Mammary epithelial cell (primary cell): ENCODE results near the gene CLEC7A.

Experiments
- EZH2 ChIP-seq: IDR thresholded peaks from 2 replicates; pipeline ENCODE4 v1.6.1; 2012; ENCODE audit warnings: low read length, inconsistent platforms, borderline replicate concordance
- TF ChIP-seq, protein P1 (sequence below), 2 donors: IDR thresholded peaks in 1 of 2; conservative IDR thresholded peaks in 1 of 2; 2 replicates each; pipeline ENCODE4 v1.5.1; 2011 to 2012; ENCODE audit warnings: inconsistent platforms in 2 of 2, low read length in 2 of 2, mild to moderate bottlenecking in 2 of 2, control low read depth in 1 of 2, low read depth in 1 of 2; ENCODE audit not compliant: insufficient read depth in 1 of 2; ENCODE audit errors: extremely low read depth in 1 of 2

GRCh38 chr12:10101648-10102220 is 28.3 kb downstream of the CLEC7A start:
- TF ChIP-seq, protein P1, sequence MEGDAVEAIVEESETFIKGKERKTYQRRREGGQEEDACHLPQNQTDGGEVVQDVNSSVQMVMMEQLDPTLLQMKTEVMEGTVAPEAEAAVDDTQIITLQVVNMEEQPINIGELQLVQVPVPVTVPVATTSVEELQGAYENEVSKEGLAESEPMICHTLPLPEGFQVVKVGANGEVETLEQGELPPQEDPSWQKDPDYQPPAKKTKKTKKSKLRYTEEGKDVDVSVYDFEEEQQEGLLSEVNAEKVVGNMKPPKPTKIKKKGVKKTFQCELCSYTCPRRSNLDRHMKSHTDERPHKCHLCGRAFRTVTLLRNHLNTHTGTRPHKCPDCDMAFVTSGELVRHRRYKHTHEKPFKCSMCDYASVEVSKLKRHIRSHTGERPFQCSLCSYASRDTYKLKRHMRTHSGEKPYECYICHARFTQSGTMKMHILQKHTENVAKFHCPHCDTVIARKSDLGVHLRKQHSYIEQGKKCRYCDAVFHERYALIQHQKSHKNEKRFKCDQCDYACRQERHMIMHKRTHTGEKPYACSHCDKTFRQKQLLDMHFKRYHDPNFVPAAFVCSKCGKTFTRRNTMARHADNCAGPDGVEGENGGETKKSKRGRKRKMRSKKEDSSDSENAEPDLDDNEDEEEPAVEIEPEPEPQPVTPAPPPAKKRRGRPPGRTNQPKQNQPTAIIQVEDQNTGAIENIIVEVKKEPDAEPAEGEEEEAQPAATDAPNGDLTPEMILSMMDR (conservative IDR thresholded peaks at IDR 0.05 in 1 of 2, IDR thresholded peaks at IDR 0.05 in 1 of 2; ENCODE audit: extremely low read depth in 1 of 2, insufficient read depth in 1 of 2, low read depth in 1 of 2, low read length in 2 of 2): no peak
- TF ChIP-seq EZH2: no peak
